ENCODE results near the gene CNTNAP2.

DNA sequence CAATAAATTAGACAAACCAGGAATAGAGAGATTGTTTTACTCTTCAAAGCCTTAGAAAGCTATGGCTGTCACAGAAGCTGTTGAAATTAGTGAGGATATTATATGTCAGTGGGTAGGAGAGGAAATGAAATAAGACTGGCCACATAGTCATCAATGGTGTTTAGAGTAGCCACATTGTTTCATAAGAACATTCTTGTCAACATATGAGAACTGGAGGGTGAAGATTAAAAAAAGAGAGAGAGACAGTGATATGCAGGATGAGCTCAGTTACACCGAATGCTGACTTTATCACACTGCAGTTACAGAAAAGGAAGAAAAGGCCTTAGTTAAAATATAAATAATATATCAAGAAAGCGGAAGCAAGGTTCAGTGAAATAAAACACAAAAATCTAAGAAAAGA is 412.0 kb downstream of the CNTNAP2 start:
- TF ChIP-seq, protein P1, sequence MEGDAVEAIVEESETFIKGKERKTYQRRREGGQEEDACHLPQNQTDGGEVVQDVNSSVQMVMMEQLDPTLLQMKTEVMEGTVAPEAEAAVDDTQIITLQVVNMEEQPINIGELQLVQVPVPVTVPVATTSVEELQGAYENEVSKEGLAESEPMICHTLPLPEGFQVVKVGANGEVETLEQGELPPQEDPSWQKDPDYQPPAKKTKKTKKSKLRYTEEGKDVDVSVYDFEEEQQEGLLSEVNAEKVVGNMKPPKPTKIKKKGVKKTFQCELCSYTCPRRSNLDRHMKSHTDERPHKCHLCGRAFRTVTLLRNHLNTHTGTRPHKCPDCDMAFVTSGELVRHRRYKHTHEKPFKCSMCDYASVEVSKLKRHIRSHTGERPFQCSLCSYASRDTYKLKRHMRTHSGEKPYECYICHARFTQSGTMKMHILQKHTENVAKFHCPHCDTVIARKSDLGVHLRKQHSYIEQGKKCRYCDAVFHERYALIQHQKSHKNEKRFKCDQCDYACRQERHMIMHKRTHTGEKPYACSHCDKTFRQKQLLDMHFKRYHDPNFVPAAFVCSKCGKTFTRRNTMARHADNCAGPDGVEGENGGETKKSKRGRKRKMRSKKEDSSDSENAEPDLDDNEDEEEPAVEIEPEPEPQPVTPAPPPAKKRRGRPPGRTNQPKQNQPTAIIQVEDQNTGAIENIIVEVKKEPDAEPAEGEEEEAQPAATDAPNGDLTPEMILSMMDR (IDR thresholded peaks at IDR 0.05), result no peak
- TF ChIP-seq POLR2A (IDR thresholded peaks at IDR 0.05), result no peak
- no peak for TF ChIP-seq POLR2AphosphoS5 (IDR thresholded peaks at IDR 0.05; ENCODE audit: insufficient read depth in 1 of 2, low read depth in 1 of 2)
